Stimulated activated CD8-positive, alpha-beta memory T cell treated with anti-CD3 and anti-CD28 coated beads, Interleukin-4, amount 100 ng/mL, for 48 hours (primary cell): ENCODE data around the gene MAVS.
"Not testable (repeated sequence)": the region's sequence is repeated elsewhere in the genome, so short reads cannot be mapped to it uniquely, and the experiment has no call there.

Experiments used
- DNase-seq: peaks from one replicate; pipeline ENCODE4 v3.0.0-alpha.2; 2020

MAVS gene

DNA sequence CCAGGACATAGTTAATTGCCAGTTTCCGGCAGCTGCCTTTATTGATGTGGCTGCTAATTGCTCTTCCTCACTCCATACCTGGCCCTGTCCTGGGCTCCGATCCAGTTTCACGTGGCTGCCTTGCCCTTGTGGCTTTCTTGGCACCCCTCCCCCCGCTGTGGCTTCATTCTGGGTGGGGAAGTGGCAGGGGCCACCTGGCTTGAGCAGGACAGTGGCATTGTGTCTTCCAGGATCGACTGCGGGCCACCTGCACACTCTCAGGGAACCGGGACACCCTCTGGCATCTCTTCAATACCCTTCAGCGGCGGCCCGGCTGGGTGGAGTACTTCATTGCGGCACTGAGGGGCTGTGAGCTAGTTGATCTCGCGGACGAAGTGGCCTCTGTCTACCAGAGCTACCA, 10.8 kb downstream of the MAVS start:
- no peak for DNase-seq

DNA sequence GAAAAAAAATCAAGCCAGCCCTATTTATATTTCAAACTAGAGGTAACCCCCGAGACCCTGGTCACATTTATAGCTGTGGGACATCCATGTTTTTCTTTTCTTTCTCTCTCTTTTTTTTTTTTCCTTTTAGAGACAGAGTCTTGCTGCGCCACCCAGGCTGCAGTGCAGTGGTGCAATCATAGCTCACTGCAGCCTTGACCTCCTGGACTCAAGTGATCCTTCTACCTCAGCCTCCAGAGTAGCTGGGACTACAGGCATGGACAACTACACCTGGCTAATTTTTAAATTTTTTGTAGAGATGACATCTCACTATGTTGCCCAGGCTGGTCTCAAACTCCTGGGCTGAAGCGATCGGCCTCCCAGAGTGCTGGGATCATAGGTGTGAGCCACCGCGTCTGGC, 12.1 kb downstream of the MAVS start:
- DNase-seq, result no peak

DNA sequence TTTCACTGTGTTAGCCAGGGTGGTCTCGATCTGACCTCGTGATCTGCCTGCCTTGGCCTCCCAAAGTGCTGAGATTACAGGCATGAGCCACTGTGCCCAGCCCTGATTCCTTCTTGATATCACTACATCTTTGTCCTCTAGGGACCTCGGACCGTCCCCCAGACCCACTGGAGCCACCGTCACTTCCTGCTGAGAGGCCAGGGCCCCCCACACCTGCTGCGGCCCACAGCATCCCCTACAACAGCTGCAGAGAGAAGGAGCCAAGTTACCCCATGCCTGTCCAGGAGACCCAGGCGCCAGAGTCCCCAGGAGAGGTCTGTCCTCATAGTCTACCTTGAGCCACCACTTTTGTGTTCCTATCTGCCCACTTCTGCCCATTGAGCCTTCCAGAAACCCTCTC, 14.6 kb downstream of the MAVS start:
- no peak for DNase-seq

DNA sequence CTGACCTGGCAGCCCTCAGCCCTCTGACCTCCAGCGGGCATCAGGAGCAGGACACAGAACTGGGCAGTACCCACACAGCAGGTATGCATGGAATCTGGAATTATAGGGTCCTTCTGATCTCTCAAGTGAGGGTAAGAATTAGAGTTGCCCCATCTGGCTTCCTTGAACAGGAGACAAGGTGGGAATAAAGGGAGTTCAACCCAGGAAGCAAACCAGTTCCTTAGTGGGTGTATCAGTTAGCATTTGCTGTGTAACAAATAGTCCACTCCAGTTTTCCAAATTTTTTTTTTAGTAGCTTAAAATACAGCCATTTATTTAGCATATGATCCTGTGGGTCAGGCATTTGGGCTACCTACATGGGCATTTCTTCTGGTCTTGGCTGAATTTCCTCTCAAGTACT, 15.7 kb downstream of the MAVS start:
- no peak for DNase-seq

DNA sequence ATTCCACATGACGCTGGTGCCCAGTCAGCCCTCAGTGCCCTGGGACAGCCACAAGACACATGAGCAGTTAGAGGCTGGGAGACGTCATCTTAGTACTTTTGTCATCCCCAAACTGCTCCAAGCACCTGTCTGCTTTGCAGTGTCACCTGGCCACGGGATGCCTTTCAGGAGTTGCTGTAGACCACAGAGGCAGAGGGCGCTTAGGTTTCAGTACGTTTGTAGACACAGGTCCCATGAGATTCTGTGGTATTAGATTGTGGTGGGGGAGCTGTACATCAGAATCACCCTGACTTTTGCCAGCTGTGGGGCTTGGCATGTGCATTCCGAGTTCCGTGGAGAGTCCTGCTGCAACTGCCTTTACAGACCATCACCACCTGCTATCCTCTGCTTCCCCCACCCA, 16.7 kb downstream of the MAVS start:
- DNase-seq, result no peak

DNA sequence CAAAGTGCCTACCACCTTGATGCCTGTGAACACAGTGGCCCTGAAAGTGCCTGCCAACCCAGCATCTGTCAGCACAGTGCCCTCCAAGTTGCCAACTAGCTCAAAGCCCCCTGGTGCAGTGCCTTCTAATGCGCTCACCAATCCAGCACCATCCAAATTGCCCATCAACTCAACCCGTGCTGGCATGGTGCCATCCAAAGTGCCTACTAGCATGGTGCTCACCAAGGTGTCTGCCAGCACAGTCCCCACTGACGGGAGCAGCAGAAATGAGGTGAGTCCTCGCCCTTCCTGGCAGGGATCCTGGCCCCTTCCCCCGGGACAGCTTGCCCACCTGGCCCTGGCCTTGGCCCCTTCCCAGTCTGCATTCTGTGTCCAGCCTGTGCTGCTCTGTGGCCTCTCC, 17.9 kb downstream of the MAVS start:
- DNase-seq, result no peak

DNA sequence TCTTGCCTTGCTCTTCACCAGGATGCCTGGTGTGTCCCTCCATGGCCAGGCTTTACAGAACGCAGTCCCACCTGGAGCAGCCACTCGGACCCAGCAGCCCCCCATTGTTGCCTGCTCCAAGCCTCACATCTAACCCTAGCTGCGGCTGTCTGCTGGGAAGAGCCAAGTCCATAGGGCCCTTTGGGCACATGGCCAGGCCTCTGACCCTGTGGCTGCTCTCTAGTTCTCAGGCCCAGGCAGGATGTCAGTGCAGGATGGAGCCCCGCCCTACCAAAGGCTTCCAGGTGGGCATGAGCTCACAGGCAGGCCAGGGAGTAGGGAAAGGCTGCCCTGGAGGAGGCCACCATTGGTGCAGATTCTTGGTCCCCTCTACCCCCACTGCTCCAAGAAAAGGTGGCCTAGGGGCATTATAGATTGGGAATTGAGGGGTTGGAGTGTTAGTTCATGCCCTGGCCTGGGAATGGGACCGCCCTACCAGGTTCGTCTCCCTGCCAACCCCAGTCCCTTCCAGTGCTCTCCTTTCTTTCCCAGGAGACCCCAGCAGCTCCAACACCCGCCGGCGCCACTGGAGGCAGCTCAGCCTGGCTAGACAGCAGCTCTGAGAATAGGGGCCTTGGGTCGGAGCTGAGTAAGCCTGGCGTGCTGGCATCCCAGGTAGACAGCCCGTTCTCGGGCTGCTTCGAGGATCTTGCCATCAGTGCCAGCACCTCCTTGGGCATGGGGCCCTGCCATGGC, 18.7 kb downstream of the MAVS start:
- DNase-seq, result no peak

DNA sequence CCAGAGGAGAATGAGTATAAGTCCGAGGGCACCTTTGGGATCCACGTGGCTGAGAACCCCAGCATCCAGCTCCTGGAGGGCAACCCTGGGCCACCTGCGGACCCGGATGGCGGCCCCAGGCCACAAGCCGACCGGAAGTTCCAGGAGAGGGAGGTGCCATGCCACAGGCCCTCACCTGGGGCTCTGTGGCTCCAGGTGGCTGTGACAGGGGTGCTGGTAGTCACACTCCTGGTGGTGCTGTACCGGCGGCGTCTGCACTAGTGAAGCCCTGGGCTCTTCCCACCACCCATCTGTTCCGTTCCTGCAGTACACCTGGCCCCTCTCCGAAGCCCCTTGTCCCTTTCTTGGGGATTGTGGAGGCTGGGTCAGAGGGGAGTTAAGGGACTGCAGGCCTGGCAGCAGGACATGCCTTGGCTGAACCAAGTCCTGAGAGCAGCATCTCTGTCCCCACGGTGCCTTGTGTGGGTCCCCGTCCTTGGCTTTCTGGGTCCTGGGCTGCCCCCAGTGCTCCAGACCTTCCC, 19.3 kb downstream of the MAVS start:
- no peak for DNase-seq

DNA sequence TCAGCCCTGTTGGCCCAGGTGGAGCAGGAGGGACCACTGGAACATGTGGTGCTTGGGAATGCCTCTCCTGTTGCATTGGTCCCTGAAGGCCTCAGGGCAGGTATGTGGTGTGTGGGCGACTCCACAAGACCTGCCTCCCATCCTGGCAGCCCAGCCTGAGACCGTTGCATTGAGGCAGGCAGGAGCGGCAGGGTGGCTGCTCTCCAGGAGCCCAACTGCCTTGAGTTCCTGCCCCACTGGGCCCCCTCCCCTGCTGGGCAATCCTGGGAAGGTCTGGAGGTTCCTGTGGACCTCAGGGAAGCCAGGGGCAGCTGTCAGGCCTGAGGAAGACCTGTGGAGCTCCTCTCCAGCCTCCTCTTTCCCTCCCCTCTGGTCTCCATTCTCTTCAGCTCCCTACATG, 19.8 kb downstream of the MAVS start:
- DNase-seq, result no peak

DNA sequence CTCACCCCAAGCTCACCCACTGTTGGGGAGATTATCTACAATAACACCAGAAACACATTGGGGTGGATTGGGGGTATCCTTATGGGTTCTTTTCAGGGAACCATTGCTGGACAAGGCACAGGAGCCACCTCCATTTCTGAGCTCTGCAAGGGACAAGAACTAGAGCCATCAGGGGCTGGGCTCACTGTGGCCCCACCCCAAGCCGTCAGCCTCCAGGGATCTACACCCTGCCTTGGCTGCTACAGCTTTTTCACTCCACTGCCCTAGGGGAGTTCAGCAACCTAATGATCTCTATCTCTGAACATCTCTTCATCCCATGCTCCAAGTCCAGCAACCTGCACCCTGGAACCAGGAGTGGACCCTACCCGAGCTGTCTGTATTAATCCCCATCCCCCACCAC, 21.2 kb downstream of the MAVS start:
- no peak for DNase-seq

DNA sequence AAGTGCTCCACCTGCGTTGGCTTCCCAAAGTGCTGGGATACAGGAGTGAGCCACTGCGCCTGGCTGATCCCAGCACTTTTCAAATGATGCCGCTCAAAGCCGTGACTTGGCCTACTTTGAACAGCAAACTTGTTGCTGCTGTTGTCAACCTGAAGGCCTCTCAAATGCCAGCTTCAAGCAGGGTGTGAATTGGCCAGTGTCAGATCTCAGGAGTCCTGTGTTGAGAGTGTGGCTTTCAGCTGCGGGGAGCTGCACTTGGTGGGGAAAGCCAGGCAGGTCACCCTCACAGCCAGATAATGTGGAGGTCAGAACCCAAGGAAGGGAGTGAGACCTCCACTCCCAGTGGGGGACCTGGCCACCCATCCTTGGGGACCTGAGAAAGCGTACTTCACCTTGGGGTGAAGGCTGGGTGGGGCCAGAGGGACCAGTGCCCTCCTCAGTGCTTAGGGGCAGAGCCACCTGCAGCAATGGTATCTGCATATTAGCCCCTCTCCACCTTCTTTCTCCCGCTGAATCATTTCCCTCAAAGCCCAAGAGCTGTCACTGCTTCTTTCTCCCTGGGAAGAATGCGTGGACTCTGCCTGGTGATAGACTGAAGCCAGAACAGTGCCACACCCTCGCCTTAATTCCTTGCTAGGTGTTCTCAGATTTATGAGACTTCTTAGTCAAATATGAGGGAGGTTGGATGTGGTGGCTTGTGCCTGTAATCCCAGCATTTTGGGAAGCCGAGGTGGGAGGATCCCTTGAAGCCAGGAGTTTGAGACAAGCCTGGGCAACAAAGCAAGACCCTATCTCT, 23.4 kb downstream of the MAVS start:
- DNase-seq, result no peak

DNA sequence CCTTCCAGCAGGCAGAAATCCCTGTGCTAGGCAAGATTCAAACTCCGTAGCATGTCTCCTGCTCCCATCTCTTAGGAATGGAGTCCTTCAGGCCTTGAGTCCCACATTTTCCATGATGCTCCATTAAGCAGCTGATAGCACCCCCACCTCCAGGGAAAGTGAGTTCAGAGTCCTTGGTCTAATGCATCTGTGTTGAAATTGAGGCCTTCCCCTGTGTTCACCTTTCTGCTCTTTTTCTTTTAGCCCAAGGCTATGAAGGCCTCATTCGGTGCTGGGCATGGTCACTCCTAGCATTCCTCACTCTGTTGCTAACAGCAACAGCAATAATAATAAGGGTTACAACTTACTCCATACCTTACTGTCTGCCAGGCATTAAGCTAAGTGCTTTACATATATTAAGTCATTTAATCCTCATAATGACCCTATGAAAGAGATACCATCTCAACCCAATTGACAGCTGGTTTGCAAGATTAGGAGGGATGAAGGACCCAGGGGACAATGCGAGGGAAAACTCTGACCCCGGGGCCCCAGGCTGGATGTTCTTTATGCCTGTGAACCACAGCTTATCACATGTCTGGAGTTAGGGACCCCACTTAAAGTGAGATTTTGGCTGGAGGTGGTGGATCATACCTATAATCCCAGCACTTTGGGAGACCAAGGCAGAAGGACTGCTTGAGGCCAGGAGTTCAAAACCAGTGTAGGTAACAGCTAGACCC, 25.1 kb downstream of the MAVS start:
- no peak for DNase-seq

DNA sequence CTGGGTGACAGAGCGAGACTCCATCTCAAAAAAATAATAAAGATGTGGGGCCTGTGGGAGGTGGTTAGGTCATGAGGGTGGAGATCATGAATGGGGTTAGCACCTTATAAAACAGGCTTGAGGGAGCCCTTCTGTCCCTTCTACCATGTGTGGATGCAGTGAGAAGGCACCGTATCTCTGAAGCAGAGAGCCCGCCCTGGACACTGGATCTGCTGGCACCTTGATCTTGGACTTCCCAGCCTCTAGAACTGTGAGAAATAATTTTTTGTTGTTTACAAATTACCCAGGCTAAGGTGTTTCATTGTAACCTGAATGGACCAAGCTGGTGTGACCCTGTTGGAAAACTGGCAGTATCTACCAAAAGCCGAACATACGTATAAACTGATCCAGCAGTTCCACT, 26.9 kb downstream of the MAVS start:
- no peak for DNase-seq

DNA sequence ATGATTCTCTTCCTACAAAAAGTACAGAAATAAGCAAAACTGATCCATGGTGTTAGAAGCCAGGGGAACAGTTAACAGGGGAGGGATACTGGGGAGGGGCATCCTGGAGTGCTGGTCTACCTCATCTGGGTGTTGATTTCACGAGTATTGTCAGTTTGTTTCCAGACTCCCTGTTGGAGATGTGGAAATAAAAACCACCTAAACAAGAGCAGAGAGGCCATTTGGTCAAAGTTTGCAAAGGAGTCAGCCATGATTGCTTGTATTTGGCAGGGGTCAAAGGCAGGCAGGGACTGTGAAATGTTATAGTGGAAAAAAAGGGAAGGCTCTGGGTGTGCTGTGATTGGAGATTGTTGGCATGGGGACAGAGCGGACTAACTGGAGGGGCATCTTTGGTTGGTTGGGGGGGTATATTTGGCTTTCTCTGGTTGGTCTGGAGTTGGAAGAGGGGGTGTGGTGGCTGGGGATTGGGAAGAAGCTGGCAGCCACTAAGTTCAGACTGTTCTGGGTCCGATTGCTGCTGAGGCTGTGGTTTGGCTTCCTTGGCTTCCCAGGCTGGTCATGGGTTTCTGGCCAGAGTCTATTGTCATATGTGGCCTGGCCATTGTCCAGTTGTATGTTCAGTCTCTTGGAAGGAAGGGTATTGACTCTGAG, 27.7 kb downstream of the MAVS start:
- no peak for DNase-seq

DNA sequence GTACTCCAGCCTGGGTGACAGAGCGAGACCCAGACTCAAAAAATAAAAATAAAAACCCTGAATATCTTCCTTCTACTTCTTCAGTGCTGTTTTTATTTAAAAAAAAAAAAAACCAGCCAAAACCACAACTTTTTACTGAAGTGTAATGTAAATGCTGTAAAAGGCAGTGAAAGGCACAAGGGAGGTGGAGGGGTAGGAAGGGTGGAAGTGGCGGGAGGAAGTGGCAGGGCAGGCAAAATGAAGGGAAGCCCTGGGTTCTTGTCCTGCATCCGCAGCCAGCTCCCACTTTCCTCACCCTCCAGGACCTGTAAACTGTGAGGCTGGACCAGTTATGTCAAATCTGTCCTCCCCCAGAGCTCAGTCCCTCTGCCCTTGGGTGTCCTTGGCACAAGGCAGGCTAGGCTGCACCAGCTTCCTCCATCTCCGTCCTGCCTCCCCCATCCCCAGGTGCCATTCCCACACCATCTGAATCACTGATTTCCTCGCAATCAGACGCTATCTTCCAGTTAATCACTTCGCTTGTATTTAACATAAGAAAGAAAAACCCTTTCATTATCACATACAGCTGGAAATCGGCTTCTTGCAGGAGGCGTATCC, 28.8 kb downstream of the MAVS start:
- no peak for DNase-seq

DNA sequence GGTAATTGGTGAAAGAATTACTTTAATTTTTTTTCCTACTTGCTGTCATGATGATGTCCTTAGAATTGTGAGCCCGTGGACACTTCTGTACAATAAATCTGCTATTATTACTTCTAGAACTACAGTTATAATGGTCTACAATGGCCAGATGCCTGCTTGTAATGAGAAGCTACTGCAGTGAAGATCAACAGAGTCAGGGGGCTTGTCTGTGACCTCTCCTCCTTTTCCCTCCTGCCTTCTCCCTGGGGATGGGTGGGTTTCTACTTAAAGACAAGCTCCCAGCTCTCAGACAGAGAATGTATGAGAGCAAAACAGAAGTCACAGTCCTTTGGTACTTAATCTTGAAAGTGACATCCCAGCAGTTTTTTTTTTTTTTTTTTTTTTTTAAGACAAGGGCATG, 29.4 kb downstream of the MAVS start:
- DNase-seq, result no peak

DNA sequence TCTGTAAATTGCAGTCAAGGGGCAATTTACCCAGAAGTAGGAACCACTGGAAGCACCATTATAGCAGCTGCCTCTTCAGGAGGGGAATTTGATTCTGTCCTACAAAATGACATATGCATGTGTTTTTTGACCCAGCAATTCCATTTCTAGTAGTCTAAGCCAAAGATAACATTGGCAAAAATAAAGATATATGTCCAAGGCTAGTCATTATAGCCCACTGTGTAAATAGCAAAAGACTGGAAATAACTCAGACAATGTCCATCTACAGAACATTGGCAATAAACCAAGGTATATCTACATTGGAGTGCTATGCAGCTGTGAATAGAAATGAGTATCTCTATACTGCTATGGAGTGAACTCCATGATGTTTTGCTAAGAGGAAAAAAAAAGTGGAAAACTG, 30.0 kb downstream of the MAVS start:
- DNase-seq, result no peak

DNA sequence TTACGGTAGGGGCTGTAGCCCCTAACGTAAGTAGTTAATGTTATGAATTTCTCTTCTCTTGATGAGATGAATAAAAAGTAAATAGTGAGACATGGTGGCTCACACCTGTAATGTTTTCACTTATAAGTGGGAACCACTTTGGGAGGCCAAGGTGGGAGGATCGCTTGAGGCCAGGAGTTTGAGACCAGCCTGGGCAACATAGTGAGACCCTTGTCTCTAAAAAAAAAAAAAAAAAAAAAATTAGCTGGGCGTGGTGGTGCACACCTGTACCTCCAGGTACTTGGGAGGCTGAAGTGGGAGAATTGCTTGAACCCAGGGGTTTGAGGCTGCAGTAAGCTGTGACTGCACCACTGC, 32.3 kb downstream of the MAVS start:
- DNase-seq, result not testable (repeated sequence)

DNA sequence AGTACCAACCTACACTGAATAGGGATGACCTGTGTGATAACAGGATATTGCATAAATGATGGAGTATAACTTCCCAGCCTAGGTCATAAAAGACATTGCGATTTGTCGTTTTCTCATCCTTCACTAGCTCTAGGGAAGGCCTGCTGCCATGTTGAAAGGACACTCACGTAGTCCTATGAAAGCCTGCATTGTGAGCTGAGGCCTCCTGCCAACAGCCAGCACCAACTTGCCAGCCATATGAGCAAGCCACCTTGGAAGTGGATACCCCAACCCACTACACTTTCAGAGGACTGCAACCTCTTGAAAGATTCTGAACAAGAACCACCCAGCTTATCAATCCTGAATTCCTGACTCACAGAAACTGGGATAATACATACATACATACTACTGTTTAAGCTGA, 39.1 kb downstream of the MAVS start:
- no peak for DNase-seq

DNA sequence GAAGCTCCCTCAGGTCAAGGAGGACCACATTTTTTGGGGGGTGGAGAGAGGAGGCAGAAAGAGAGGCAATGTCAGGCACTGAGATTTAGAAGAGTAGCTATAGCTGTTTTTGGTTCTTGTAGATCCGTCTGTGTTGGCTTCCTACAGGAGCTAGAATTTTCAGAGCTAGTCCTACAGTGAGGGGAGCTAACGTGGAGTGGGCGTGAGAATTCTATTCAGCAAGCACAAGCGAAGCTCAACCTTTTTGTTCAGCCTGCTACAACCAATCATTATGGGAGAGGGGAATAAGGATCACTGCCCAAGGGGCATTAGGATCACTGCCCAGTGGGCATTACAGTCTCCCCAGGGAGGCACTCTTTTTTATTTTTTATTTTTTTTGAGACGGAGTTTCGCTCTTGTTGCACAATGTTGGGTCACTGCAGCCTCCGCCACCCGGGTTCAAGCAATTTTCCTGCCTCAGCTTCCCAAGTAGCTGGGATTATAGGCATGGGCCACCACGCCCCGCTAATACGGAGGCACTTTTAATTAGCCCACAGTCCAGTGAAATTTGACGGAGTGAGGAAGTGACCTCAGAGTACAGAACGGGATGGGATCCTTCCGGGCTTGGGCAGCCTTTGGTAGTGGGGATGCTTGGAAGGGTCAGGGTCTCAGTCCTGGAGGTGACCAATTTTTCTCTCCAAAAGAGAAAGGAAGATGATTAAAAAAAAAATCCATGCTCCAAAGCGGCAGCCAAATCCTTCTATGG, 41.4 kb downstream of the MAVS start:
- DNase-seq, result no peak

DNA sequence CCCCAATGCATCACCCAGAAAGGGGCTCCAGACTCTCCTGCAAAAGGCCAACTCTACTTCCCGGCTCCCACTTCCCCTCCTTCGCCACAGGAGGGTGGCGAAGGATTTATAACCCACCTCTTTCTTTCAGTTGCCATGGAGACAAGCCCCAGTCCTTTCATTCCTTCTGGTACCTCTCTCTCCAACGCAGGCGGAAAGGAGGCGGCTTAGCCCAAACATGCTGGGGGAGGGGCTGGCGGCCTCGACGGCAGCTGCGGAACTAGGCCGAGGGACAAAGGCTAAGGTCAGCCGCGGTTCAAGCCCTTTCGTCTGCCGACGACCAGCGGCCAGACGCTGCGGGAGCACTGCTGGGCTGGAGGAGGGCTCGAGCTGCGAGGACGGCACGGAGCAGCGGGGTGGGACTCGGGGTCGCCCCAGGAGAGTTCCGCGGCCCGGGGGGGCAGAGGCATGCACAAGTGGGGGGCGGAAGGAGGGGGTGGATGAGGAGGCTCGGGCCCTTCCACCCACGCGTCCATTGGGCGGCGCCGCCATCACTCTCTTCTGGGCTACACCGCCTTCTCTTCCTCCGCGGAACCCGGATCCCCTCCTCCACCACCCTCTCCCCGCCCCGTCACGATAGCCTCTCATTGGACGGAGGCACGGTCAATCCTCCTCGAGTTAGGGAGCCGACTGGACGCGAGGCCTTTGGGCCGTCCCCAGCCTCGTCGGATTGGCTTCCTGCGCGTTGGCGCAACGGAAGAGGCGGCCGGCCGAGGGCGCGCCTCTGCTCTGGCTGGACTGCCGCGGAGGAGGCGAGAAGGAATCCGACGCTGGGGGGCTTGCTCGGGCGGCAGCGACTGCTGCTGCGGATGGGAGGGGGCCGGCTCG, 42.2 kb downstream of the MAVS start, which contains the start of gene PANK2:
TSS of gene PANK2 (plus strand) at position 766 of the 867 bp plus-strand sequence.
- peak; percentile 98 for DNase-seq
